Neural crest cell (in vitro differentiated cells): ENCODE measurements around the gene PRKCQ. TPM values are rescaled to one million over a fixed set of nuclear protein-coding genes. Genes with fewer than 3 reads are reported as not detected.

Source experiments
- DNase-seq: peaks from one replicate; pipeline ENCODE4 v3.0.0; 2021; ENCODE audit warnings: low read depth, mixed read lengths, low spot score
- H3K27ac Mint-ChIP-seq: one replicate; pipeline ENCODE4 v1.8.0; 2021; ENCODE audit warnings: mild to moderate bottlenecking, mixed read lengths; ENCODE audit not compliant: unreplicated experiment
- H3K27me3 Mint-ChIP-seq: 2 replicates; pipeline ENCODE4 v1.8.0; 2021; ENCODE audit warnings: low read depth, mild to moderate bottlenecking, mixed read lengths
- H3K36me3 Mint-ChIP-seq: 2 replicates; pipeline ENCODE4 v1.8.0; 2021; ENCODE audit warnings: low read depth, mild to moderate bottlenecking, mixed read lengths
- H3K4me1 Mint-ChIP-seq: 2 replicates; pipeline ENCODE4 v1.8.0; 2021; ENCODE audit warnings: mixed read lengths
- H3K4me3 Mint-ChIP-seq: one replicate; pipeline ENCODE4 v1.8.0; 2021; ENCODE audit warnings: mild to moderate bottlenecking, mixed read lengths
- H3K9me3 Mint-ChIP-seq: 2 replicates; pipeline ENCODE4 v1.8.0; 2021; ENCODE audit warnings: mixed read lengths
- CTCF ChIP-seq: fragments of 200-600 bp; sonication (generic); conservative IDR thresholded peaks from 2 replicates; pipeline ENCODE4 v1.5.0; 2021; ENCODE audit warnings: antibody characterized with exemption, mild to moderate bottlenecking
- long read RNA-seq: library from polyadenylated mRNA; unstranded; transcript quantifications from one replicate; pipeline ENCODE4 v2.0.0, GENCODE V29; 2020
- total RNA-seq: library from RNA; stranded (reverse); gene quantifications from 2 replicates; pipeline ENCODE4 v1.2.1, GENCODE V29; 2021

Gene PRKCQ
- total RNA-seq, result 3.2 and 3.3 TPM in 2 replicates
- long read RNA-seq, partial matches to known transcripts, result 2 of 4 reads
- long read RNA-seq, other reads (novel, unspliced or antisense), result 0 of 4 reads

DNA sequence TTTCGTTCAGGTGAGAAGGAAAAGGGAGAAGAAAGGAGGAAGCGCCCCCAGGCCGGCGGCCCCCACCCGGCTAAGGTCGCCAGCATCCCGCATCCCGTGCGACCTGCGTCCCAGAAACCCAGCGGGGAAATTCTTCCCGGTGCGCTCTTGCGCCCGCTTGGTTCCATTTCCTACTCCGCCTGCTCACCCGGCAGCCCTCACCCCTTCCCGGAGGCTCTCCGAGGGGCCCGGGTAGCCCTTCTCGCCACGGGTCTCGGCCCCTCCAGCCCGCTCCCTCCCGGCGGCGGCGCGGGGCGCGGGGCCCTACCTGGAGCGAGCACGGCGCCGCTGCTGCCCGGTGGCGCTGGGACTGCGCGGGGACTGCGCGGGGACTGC, at the start of gene PRKCQ:
Gene PRKCQ (minus strand): TSS at position 373 of the 375 bp plus-strand sequence. CDS start 65,141 bp downstream, outside the sequence.
- no peak within 1 kb of the TSS for H3K27ac Mint-ChIP-seq
- peak; percentile 41 for DNase-seq

GRCh38 chr10:6625428-6625827, 45.4 kb upstream of the PRKCQ start:
- H3K4me3 Mint-ChIP-seq, result no peak overlapping the region
- no peak for TF ChIP-seq CTCF
- H3K27ac Mint-ChIP-seq, result no peak overlapping the region
- H3K36me3 Mint-ChIP-seq, result no peaks in the 10 kb centered on the region
- no peaks in the 10 kb centered on the region for H3K9me3 Mint-ChIP-seq
- DNase-seq, result no peak
- H3K27me3 Mint-ChIP-seq, result no peaks in the 10 kb centered on the region
- H3K4me1 Mint-ChIP-seq, result no peaks in the 10 kb centered on the region

More for the DNA sequence above, at the start of gene PRKCQ:
- Mint-ChIP-seq H3K4me3 (peak within 1 kb of the TSS; percentile 90), H3K36me3 (peaks cover 5% of the 10 kb centered on the region), H3K9me3 (no peaks in the 10 kb centered on the region), H3K4me1 (peaks cover 34% of the 10 kb centered on the region), H3K27me3 (peaks cover 42% of the 10 kb centered on the region)
- no peak for TF ChIP-seq CTCF

DNA sequence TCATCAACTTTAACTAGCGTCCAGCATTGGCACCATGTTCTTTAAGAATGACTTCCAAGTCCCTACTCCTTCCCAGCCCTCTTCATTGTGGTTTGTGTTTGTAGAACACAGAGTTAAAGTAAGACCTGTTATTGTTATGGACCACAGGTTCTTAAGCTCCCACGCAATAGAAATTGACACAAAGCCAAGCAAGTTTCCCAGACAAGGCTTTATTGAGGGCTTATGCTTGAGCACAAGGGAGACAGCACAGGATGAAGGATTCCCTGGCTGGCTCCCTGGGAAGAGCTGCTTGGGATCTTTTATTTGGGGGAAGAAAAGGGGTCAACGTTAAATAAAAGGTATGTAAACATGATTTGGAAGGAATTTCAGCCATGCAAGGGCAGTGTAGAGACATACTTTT, 44.3 kb upstream of the PRKCQ start:
- TF ChIP-seq CTCF, result no peak
- Mint-ChIP-seq H3K4me3 (no peak overlapping the region), H3K4me1 (no peaks in the 10 kb centered on the region), H3K27me3 (no peaks in the 10 kb centered on the region), H3K27ac (no peak overlapping the region), H3K36me3 (no peaks in the 10 kb centered on the region), H3K9me3 (no peaks in the 10 kb centered on the region)
- no peak for DNase-seq

DNA sequence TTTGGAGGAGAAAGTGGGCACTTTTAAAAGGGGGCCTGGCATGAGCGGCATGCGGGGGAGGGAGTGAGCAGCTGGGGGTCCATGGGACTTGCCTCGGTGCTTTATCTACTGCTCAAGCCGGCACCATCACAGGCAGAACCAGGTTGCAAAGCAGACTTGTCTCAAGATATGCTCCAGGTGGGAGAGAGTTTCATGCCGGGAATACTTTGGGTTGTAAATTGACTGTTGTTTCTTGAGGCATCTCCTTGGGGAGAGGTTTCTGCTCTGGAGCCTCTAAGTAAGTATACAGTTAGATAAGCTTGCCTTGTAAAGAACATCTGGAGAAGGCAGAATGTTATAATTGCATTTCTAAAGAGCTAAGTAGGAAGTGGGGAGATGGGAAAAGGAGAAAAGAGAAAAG, 42.8 kb upstream of the PRKCQ start:
- no peak overlapping the region for H3K27ac Mint-ChIP-seq
- H3K9me3 Mint-ChIP-seq, result no peaks in the 10 kb centered on the region
- no peaks in the 10 kb centered on the region for H3K27me3 Mint-ChIP-seq
- TF ChIP-seq CTCF, result no peak
- H3K4me3 Mint-ChIP-seq, result no peak overlapping the region
- DNase-seq, result no peak
- no peaks in the 10 kb centered on the region for H3K4me1 Mint-ChIP-seq
- H3K36me3 Mint-ChIP-seq, result no peaks in the 10 kb centered on the region

- no peaks in the 10 kb centered on the region for H3K9me3 Mint-ChIP-seq
- no peaks in the 10 kb centered on the region for H3K36me3 Mint-ChIP-seq
- no peak overlapping the region for H3K4me3 Mint-ChIP-seq
- TF ChIP-seq CTCF, result no peak
- H3K4me1 Mint-ChIP-seq, result no peaks in the 10 kb centered on the region
- DNase-seq, result no peak
- H3K27me3 Mint-ChIP-seq, result no peaks in the 10 kb centered on the region
- H3K27ac Mint-ChIP-seq, result no peak overlapping the region
Measured at GRCh38 chr10:6621536-6621935, 41.5 kb upstream of the PRKCQ start.

- Mint-ChIP-seq H3K4me3 (no peak overlapping the region), H3K4me1 (no peaks in the 10 kb centered on the region), H3K9me3 (peaks cover 3% of the 10 kb centered on the region), H3K27me3 (peaks cover 2% of the 10 kb centered on the region), H3K27ac (no peak overlapping the region), H3K36me3 (no peaks in the 10 kb centered on the region)
- DNase-seq, result no peak
- no peak for TF ChIP-seq CTCF
Measured at GRCh38 chr10:6619660-6620059, 39.6 kb upstream of the PRKCQ start.
